Stimulated activated CD4-positive, alpha-beta T cell treated with anti-CD3 and anti-CD28 coated beads, Interleukin-1b, Interleukin-23, amount 100 ng/mL, for 48 hours (primary cell): ENCODE results near the gene CEACAM19.
"Not testable (repeated sequence)": the region's sequence is repeated elsewhere in the genome, so short reads cannot be mapped to it uniquely, and the experiment has no call there.

ENCODE experiments used
- DNase-seq: peaks from one replicate; pipeline ENCODE4 v3.0.0-alpha.2; 2020

CEACAM19 gene

DNA sequence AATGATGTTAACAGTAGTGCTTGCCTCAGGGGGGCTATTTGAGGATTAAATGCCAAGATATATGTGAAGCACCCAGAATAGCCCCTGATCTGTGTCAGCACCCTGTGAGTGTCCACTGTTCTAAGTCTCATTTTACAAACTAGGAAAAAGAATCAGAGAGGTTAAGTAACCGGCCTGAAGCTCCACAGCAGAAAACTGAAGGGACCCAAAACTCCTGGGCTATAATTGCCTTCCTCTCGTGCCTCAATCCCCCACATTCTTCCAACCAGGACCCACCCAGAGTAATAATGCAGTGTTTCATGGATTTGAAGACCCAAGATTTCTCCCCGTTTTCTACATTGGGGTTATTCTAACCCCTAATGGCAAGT lies 25.2 kb upstream of the CEACAM19 start:
- no peak for DNase-seq

DNA sequence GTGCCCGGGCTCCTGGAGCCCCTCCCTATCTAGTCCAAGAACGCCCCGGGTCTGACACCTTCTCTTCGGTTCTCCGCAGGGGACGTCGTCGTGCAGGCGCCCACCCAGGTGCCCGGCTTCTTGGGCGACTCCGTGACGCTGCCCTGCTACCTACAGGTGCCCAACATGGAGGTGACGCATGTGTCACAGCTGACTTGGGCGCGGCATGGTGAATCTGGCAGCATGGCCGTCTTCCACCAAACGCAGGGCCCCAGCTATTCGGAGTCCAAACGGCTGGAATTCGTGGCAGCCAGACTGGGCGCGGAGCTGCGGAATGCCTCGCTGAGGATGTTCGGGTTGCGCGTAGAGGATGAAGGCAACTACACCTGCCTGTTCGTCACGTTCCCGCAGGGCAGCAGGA lies 24.1 kb upstream of the CEACAM19 start:
- no peak for DNase-seq

DNA sequence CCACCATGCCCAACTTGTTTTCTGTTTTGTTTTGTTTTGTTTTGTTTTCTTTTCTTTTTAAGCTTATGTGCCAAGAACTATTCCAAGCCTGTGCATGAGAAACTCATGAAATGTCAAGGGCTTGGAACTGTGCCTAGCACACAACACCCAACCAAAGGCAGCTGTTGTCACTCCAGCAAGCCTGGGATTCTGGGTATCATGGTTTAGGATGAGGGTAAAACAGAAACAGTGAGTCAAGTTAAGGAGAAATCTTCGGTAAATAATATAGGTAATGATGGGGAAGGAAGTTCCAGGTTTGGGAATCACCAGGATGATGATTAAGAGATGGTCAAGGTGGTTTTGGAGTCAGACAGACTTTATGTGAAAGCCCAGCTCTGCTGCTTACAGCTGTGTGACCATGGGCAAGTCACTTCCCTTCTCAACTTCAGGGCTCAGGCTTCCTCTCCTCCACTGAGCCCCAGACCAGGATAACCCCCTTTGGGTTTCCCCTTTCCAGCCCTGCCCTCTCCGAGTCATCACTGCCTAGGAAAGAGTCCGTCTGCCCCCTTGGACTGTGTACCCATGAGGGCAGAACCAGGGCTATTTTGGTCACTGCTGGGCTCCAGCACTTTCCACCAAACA lies 22.5 kb upstream of the CEACAM19 start:
- no peak for DNase-seq

DNA sequence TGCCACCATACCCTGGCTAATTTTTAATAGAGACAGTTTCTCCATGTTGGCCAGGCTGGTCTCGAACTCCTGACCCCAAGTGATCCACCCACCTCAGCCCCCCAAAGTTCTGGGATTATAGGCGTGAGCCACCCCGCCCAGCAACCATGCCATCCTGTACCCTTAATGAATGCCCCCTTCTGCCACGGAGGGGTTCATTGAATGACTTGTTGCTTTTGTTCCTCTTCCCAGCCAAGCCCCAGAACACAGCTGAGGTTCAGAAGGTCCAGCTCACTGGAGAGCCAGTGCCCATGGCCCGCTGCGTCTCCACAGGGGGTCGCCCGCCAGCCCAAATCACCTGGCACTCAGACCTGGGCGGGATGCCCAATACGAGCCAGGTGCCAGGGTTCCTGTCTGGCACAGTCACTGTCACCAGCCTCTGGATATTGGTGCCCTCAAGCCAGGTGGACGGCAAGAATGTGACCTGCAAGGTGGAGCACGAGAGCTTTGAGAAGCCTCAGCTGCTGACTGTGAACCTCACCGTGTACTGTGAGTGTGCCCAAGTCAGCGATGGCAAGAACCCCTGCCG lies 21.6 kb upstream of the CEACAM19 start:
- DNase-seq = no peak

DNA sequence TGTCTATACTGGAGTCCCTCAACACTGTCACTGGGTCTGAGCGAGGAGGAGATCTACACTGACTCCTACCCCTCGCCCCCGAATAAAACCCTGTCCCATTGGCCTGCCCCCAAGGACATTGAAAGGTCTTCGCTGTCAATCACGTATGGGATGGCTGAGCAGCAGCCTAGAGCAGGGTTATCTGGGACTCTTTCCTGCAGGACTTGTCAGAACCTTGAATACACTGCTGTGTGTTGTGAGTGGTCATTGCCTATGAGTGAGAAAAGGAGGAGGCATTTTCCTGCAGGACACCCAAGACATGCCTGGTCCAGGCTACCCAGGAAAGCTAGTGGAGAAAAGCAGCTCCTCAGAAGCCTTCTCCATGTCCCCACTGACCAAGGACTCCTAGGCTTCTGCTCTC lies 17.9 kb upstream of the CEACAM19 start:
- no peak for DNase-seq

DNA sequence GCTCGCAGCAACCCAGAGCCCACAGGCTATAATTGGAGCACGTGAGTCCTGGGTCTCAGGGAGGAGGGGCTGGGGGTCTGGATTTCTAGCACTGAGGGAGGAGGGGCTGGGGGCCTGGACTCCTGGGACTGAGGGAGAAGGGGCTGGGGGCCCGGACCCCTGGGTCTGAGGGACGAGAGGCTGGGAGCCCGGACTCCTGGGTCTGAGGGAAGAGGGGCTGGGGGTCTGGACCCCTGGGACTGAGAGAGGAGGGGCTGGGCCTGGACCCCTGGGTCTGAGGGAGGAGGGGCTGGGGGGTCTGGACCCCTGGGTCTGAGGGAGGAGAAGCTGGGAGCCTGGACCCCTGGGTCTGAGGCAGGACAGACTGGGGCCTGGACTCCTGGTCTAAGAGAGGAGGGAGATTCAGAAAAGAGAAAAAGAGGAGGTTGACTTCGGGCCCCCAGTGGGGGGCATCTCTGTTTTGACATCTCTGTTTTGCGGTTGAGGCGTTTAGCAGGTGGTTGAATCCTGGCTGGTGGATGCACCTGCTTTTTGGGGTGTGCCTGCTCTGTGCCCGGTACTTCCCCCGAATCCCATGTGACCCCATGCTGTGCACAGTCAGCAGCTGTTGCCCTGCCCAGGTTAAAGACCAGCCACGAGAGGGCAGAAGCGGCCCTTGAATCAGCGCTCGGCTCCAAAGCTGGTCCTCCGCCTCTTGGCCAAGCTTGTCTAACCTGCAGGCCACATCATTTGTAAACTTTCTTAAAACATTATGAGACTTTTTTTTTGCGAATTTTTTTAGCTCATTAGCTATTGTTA lies 17.1 kb upstream of the CEACAM19 start:
- peak; percentile 81 for DNase-seq

DNA sequence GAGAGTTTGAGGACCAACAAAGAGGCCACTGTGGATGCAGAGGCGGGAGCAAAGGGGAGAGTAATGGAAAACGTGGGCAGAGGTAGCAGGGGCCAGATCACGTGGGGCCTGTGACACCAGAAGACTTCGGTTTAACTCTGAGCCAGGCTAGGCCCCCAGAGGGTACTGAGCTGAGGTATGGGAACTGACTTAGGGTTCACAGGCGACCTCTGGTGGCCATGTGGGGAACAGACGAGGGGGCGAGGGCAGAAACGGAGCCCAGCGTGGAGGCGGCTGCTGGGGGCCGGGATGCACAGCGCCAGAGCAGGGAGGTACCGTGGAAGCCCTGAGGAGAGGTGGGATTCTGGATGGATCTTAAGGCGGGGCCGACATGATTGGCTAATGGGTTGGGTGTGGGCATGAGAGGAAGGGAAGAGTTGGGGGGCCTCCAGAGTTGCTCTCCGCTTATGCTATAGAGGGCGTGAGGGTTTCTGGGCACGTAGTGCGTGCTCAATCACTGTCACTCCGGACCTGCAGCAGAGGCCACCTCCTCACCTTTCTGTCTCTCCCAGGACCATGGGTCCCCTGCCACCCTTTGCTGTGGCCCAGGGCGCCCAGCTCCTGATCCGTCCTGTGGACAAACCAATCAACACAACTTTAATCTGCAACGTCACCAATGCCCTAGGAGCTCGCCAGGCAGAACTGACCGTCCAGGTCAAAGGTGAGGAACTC lies 13.9 kb upstream of the CEACAM19 start:
- peak; percentile 74 for DNase-seq

DNA sequence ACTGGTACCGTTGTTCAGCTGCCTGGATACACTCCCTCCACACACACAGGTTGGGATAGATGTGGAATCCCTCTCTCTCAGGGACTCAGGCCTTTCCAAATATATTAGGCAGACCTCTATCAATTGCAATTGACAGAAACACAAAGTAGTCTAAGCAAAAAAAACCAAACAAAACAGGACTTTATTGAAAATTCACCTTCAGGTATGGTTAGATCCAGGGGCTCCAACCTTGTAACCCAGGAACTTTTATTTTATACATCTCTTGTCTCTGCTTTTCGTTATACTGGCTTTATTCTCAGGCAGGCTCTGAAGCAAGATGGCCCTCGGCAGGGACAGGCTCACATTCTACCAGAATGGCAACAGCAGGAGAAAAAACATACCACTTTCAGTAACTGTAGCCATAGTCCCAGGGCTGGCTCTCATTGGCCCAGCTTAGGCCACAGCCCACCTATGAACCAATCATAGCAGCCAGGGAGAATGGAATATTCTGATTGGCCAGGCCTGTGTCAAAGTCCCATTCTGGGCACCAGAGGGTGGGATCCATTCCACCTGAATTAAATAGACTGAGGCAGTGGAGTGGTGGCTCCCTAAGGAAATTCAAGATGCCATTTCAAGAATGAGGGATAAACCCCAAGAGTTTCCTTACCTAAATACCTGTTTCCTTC lies 13.1 kb upstream of the CEACAM19 start:
- no peak for DNase-seq

DNA sequence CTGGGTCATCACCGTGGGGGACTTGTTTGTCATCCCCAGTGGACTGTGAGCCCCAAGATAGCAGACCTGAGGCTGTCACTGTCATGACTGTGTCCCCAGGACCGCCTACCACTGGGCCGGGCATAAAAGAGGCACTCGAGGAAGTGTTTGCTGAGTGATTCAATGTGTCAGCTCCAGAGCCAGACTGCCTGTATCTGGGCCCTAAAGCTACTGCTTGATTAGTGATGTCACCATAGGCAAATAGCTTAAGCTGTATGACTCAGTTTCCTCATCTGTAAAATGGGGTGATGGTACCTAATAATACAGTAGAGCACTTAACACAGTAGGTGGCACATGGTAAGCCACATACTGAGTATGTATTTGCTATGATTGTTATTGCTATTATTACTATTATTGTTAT lies 11.2 kb upstream of the CEACAM19 start:
- no peak for DNase-seq

DNA sequence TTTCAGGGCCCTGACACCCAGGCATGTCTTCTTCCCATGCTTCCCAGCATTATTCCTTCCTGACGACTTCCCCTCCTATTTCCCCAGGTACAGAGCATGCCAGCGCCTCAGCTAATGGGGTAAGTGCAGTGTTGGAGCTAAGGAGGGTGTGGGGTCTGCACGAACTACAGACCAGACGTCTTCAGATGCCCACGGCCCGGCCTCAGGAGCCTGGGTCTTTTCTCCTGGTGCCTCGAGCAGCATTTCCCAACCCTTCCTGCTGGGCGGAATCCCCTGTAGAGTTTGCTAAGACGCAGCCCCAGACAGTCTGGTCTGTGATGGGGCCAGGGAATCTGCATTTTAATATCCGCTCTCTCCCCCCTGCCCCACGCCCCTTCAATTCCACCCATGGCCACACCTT lies 10.1 kb upstream of the CEACAM19 start:
- DNase-seq = no peak

DNA sequence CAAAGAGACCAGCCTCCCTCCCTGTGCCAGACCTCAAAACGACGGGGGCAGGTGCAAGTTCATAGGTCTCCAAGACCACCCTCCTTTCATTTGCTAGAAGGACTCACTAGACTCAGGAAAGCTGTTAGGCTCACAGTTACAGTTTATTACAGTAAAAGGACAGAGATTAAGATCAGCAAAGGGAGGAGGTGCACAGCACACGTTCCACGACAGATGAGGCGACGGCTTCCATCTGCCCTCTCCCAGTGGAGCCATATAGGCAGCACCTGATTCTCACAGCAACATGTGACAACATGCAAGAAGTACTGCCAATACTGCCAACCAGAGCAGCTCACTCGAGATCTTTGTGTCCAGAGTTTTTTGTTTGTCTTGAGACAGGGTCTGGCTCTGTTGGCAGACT lies 9.4 kb upstream of the CEACAM19 start:
- no peak for DNase-seq

DNA sequence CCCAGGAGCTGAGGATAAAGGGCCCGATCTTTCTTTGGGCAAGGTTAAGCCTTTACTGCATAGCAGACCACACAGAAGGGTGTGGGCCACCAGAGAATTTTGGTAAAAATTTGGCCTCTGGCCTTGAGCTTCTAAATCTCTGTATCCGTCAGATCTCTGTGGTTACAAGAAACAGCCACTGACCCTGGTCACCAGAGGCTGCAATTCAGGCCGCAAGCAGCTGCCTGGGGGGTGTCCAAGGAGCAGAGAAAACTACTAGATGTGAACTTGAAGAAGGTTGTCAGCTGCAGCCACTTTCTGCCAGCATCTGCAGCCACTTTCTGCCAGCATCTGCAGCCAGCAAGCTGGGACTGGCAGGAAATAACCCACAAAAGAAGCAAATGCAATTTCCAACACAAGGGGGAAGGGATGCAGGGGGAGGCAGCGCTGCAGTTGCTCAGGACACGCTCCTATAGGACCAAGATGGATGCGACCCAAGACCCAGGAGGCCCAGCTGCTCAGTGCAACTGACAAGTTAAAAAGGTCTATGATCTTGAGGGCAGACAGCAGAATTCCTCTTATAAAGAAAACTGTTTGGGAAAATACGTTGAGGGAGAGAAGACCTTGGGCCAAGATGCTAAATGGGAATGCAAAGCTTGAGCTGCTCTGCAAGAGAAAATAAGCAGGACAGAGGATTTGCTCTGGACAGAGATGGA lies 8.4 kb upstream of the CEACAM19 start:
- no peak for DNase-seq

DNA sequence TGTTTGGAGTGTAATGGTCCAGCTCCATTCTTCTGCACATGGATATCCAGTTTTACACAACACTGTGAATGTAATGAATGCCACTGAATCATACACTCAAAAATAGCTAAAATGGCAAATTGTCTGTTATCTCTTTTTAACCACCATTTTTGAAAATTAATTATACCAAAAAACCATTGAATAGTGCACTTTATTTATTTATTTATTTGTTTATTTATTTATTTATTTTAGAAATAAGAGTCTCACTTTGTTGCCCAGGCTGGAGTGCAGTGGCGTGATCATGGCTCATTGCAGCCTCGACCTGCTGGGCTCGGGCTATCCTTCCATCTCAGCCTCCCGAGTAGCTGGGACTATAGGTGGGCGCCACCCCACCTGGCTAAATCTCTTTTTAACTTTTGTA lies 7.3 kb upstream of the CEACAM19 start:
- DNase-seq = no peak

DNA sequence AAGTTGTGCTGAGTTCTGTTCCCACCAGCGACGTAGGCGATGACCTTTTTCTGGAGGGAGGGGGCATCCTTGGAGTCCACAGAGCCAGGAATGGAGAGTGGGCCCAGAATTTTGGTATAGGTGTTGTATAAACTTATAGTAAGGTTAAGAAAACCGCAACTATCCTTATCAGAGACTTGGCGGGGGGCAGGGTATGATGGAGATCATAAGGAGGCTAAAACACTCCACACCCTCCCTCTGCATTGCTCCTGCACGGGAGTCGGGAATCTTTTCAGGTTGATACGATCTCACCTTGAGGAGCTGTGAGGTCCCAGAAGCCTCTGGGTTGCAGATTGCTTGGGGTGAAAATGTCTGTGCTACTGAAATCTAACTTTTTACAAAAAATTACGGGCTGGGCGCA lies 6.3 kb upstream of the CEACAM19 start:
- no peak for DNase-seq

DNA sequence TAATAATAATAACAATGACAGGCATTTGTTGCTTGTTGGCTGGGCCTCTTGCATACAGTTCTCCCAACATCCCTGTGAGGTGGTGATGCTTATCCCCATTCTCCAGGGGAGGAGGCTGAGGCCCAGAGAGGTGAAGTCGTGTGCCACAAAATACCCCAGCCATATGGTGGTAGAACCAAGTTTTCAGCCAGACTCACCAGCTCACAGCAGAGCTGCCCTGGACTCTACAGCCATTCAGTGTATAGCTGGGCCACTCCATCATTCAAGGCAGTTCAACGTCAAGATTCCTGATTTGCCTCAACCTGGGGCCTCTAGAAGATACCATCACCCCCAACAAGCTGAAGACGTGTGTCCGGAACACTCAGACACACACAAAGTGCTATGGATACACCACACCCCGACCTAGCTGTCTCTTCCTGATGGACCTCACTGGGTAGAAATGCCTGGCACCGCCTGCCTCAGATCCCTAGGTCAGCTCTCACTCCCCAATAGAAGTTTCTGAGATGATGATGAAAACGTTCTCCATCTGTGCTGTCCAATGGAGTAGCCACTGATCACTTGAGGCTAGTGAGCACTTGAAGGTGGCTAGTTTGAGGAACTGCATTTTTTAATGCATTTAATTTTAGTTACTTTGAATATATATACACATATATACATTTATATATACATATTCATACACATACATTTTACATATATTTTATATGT lies 4.3 kb upstream of the CEACAM19 start:
- DNase-seq = no peak

DNA sequence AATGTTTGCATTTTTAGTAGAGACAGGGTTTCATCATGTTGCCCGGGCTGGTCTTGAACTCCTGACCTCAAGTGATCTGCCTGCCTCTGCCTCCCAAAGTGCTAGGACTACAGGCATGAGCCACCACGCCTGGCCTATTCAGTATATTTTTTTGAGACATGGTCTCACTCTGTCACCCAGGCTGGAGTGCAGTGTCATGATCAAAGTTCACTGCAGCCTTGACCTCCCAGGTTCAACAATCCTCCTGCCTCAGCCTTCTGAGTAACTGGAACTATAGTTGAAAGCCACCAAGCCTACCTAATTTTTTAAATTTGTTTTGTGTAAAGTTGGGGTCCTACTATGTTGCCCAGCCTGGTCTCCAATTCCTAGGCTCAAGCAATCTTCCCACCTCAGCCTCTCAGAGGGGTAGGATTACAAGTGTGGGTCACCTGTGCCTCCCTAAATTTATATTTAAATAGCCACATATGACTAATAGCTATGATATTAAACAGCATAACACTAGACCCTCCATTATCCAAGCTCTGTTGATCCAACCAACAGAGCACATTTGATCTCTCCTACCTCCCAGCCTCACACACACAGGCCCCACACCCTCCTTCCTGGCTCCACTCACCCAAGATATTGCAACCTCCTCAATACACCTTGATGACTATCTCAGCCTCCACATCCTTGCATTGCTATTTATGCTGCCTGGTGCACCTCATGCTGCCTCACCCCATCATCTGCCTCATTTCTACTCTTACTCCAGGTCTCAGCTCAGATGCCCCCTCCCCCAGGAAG lies 2.1 kb upstream of the CEACAM19 start:
- no peak for DNase-seq

DNA sequence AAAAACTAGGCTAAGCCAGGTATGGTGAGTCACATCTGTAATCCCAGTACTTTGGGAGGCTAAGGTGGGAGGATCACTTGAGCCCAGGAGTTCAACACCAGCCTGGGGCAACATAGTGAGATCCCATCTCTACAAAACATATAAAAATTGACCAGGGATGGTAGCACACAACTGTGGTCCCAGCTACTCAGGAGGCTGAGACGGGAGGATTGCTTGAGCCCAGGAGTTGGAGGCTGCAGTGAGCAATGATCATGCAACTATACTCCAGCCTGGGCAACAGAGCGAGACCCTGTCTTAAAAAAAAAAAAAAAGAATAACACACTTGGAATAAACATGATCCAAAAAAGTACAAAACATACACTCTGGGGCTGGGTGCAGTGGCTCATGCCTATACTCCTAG lies 1.3 kb upstream of the CEACAM19 start:
- DNase-seq = not testable (repeated sequence)

DNA sequence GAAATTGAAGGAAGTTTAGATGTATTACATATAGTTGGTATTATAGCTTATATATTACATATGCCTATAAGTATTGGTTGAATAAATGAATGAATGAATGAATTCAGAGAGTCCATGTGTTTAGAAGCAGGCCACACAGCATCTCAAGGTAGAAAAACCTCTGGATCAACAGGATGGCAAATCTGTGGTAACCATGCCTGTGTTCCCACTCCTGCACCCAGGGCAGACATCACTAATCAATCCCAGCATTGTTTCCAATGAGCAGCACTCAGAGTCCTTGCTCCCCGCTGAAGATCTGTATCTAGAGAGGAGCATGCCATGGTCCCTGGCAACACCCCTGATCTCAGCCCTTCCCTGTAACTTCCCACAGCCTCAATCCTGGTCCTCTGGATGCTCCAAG lies 944 bp downstream of the CEACAM19 start:
- DNase-seq = no peak

DNA sequence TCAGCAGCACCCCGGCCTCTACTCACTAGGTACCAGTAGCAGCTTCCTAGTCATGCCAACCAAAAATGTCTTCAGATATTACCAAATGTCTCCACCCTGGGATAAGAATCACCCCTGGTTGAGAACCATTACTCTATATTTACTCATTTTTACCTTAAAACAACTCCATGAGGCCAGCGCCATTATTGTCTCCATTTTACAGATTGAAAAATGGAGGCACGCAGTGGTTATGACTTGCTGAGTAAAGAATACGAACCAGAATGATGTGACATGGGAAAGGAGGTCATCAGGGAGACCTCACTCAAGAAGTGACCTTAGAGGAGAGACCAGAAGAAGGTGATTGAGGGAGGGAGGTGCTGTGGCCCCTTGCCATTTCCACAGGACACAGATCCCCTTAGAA lies 2.2 kb downstream of the CEACAM19 start:
- no peak for DNase-seq

DNA sequence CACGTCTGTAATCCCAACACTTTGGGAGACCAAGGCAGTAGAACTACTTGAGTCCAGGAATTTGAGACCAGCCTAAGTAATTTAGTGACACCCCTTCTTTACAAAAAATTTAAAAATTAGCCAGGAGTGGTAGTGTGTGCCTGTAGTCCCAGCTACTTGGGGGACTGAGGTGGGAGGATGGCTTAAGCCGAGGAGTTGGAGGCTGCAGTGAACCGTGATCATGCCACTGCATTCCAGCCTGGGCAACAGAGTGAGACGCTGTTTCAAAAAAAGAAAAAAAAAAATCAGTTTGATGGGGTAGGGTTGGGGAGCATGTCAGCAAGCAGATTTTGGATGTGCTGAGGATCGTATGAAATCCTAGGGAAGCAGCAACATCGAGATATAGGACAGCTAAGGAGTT lies 4.2 kb downstream of the CEACAM19 start:
- no peak for DNase-seq
